B cell (primary cell): ENCODE data around the gene NCMAP. TPM values are rescaled to one million over a fixed set of nuclear protein-coding genes. Genes with fewer than 3 reads are reported as not detected.

ENCODE experiments used
- ATAC-seq: fragments of 200-7000 bp; cut with Tn5 transposase; one replicate; pipeline ENCODE4 v1.10.0; 2021; ENCODE audit warnings: low read depth, mild to moderate bottlenecking, moderate number of reproducible peaks, moderate library complexity
- CTCF ChIA-PET: fragments of 350-600 bp; sonication (Branson Sonifier 250); formaldehyde crosslinking; loops from one replicate; lab custom pipeline; 2021; ENCODE audit warnings: antibody characterized with exemption, inconsistent platforms; lab: Charles Lee
- POLR2A ChIA-PET: fragments of 350-600 bp; sonication (Branson Sonifier 250); formaldehyde crosslinking; loops from one replicate; lab custom pipeline; 2021; ENCODE audit warnings: antibody characterized with exemption; lab: Charles Lee
- DNase-seq: peaks from one replicate; pipeline ENCODE4 v3.0.0; 2013
- H2AFZ ChIP-seq: 2 replicates; pipeline ENCODE4 v1.6.1; 2012; ENCODE audit warnings: mild to moderate bottlenecking, low read depth, low read length; ENCODE audit not compliant: insufficient read depth, poor library complexity, severe bottlenecking
- H3K27ac ChIP-seq, 2 donors: 1 replicate in 1 of 2; 2 replicates in 1 of 2; pipeline ENCODE4 v1.5.1; 2012 to 2013; ENCODE audit warnings: low read length in 2 of 2, mild to moderate bottlenecking in 2 of 2, moderate library complexity in 1 of 2
- H3K27me3 ChIP-seq, 4 experiments: fragments of 200-600 bp in 1 of 4; sonication (generic) in 1 of 4; replicated peaks in 1 of 4; 1 replicate in 2 of 4; 2 replicates in 2 of 4; pipeline versions ENCODE4 v1.6.1 to v1.7.0; 2013 to 2016; ENCODE audit warnings: low read length in 3 of 4, mild to moderate bottlenecking in 2 of 4, mixed read lengths in 1 of 4, moderate library complexity in 1 of 4; ENCODE audit not compliant: insufficient read depth in 4 of 4, control insufficient read depth in 3 of 4; ENCODE audit errors: control extremely low read depth in 1 of 4
- H3K36me3 ChIP-seq, 2 experiments: replicated peaks in 1 of 2; 1 replicate in 1 of 2; 2 replicates in 1 of 2; pipeline versions ENCODE4 v1.6.1 to v1.7.1; 2013; ENCODE audit warnings: low read length in 1 of 2; ENCODE audit not compliant: insufficient read depth in 2 of 2, control insufficient read depth in 1 of 2; ENCODE audit errors: control extremely low read depth in 1 of 2, extremely low read depth in 1 of 2
- H3K4me1 ChIP-seq, 2 donors: fragments of 200-600 bp in 1 of 2; sonication (generic) in 1 of 2; 1 replicate in 1 of 2; 2 replicates in 1 of 2; pipeline versions ENCODE4 v1.5.1 to v1.6.1; 2013 to 2017; ENCODE audit warnings: low read length in 2 of 2; ENCODE audit not compliant: control insufficient read depth in 2 of 2, insufficient read depth in 2 of 2
- H3K4me2 ChIP-seq: replicated peaks from 2 replicates; pipeline ENCODE3; 2012; ENCODE audit warnings: mild to moderate bottlenecking, low read depth, low read length; ENCODE audit not compliant: poor library complexity, severe bottlenecking
- H3K4me3 ChIP-seq, 5 experiments: fragments of 200-600 bp in 1 of 5; sonication (generic) in 1 of 5; 1 replicate in 3 of 5; 2 replicates in 2 of 5; pipeline versions ENCODE4 v1.5.1 to v1.7.0; 2011 to 2016; ENCODE audit warnings: low read length in 4 of 5, mild to moderate bottlenecking in 4 of 5, low read depth in 2 of 5, control low read depth in 1 of 5, moderate library complexity in 1 of 5; ENCODE audit not compliant: insufficient read depth in 1 of 5; ENCODE audit errors: control extremely low read depth in 1 of 5, extremely low read depth in 1 of 5
- H3K79me2 ChIP-seq: fragments of 200-600 bp; sonication (generic); one replicate; pipeline ENCODE4 v1.6.0; 2016; ENCODE audit warnings: low read length; ENCODE audit not compliant: control insufficient read depth, insufficient read depth
- H3K9ac ChIP-seq: fragments of 200-600 bp; sonication (generic); 2 replicates; pipeline ENCODE4 v1.6.1; 2017; ENCODE audit warnings: mild to moderate bottlenecking, low read length, moderate library complexity
- H3K9me3 ChIP-seq, 3 donors: one replicate each; pipeline versions ENCODE4 v1.6.1 to v1.7.1; 2013; ENCODE audit warnings: low read length in 2 of 3; ENCODE audit not compliant: control insufficient read depth in 2 of 3, insufficient read depth in 1 of 3; ENCODE audit errors: control extremely low read depth in 1 of 3
- H4K20me1 ChIP-seq: 2 replicates; pipeline ENCODE4 v1.6.0; 2012; ENCODE audit warnings: mild to moderate bottlenecking, low read length; ENCODE audit not compliant: insufficient read depth, control insufficient read depth, poor library complexity, severe bottlenecking
- H3K27ac Mint-ChIP-seq: one replicate; pipeline ENCODE4 v1.8.0; 2021; ENCODE audit warnings: mixed read lengths
- H3K27me3 Mint-ChIP-seq: one replicate; pipeline ENCODE4 v1.8.0; 2021; ENCODE audit warnings: mixed read lengths
- H3K4me1 Mint-ChIP-seq: one replicate; pipeline ENCODE4 v1.8.0; 2021; ENCODE audit warnings: mixed read lengths
- H3K4me3 Mint-ChIP-seq: one replicate; pipeline ENCODE4 v1.8.0; 2021; ENCODE audit warnings: mixed read lengths
- H3K9me3 Mint-ChIP-seq: one replicate; pipeline ENCODE4 v1.8.0; 2022; ENCODE audit warnings: mixed read lengths; ENCODE audit not compliant: insufficient read depth
- EZH2 ChIP-seq: IDR thresholded peaks from 2 replicates; pipeline ENCODE4 v1.6.1; 2012; ENCODE audit warnings: borderline replicate concordance, low read depth, mild to moderate bottlenecking, moderate library complexity, low read length; ENCODE audit not compliant: insufficient read depth, poor library complexity, severe bottlenecking
- WGBS: methylation state at CpG from one replicate; pipeline ENCODE4 v1.1.5; 2013; ENCODE audit warnings: missing lambda C conversion rate; ENCODE audit not compliant: insufficient coverage; 5-methylcytosine and 5-hydroxymethylcytosine counted together
- intact Hi-C: fragments of 100-400 bp; cut with micrococcal nuclease; formaldehyde crosslinking; loops from one replicate; pipeline ENCODE4 v1.10.0; 2022
- polyA plus RNA-seq: library from polyadenylated mRNA; depleted of rRNA; stranded (reverse); fragments of >200 nt; gene quantifications from 2 replicates; pipeline ENCODE4 v1.2.3, GENCODE V29; 2012
- total RNA-seq, 2 donors: library from RNA; stranded (reverse); fragments of 120-200 nt in 1 of 2; gene quantifications; 1 replicate in 1 of 2; 2 replicates in 1 of 2; pipeline versions ENCODE4 v1.2.3 to v1.2.4, GENCODE V29; 2013 to 2022
- TF ChIP-seq, protein P1 (sequence below): fragments of 200-600 bp; IDR thresholded peaks from one replicate; pipeline ENCODE4 v1.8.0; 2022; ENCODE audit warnings: antibody characterized with exemption, mild to moderate bottlenecking

Gene NCMAP
- total and polyA plus RNA-seq, 2 donors (not counting 1 experiment from before 2014, with no cell fraction given), result not detected

DNA sequence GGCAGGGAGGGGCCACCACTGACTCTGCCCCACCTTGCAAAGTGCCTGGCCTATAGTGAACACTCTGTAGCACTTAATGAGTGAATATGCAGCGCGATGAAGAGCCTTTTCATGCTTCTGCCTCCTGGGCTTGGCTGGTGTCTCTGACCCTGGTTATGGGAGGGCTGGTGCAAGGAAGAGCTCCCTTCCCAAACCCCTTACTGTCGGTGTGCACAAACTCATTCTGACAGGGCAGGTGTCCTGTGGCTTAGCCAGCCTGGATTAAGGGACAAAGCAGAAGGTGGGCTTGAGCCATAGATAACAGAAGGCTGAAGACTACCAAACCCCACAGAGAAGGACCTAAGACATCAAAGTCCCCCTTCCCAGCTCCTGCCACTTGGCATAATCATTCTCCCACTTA is 2.0 kb upstream of the NCMAP start:
- no peak for TF ChIP-seq EZH2
- TF ChIP-seq, protein P1, sequence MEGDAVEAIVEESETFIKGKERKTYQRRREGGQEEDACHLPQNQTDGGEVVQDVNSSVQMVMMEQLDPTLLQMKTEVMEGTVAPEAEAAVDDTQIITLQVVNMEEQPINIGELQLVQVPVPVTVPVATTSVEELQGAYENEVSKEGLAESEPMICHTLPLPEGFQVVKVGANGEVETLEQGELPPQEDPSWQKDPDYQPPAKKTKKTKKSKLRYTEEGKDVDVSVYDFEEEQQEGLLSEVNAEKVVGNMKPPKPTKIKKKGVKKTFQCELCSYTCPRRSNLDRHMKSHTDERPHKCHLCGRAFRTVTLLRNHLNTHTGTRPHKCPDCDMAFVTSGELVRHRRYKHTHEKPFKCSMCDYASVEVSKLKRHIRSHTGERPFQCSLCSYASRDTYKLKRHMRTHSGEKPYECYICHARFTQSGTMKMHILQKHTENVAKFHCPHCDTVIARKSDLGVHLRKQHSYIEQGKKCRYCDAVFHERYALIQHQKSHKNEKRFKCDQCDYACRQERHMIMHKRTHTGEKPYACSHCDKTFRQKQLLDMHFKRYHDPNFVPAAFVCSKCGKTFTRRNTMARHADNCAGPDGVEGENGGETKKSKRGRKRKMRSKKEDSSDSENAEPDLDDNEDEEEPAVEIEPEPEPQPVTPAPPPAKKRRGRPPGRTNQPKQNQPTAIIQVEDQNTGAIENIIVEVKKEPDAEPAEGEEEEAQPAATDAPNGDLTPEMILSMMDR, result no peak
- no CpG with 5 or more reads among the region's 3 CpGs for WGBS
- intact Hi-C loops, result loop anchor here (2.0 kb wide), 1 partner anchor 13 kb away; no protein-coding TSS in a partner anchor
- CTCF ChIA-PET, result interaction anchor here (2.3 kb wide), 1 partner anchor 33 kb away, joined by 7 read pairs; no protein-coding TSS in a partner anchor
- no peak overlapping the region for H3K4me2 ChIP-seq
- H2AFZ ChIP-seq, result no peak overlapping the region
- no peak overlapping the region for H3K27ac ChIP-seq
- H3K9me3 ChIP-seq, result peaks cover 0 to 5% (median 0%) of the 10 kb centered on the region in 3 donors
- POLR2A ChIA-PET, result interaction anchor here (0.6 kb wide), 1 partner anchor 408 kb away, joined by 3 read pairs; no protein-coding TSS in a partner anchor
- no peak for DNase-seq
- peaks cover 15 to 18% of the 10 kb centered on the region in 2 donors for H3K4me1 ChIP-seq
- no peak overlapping the region for H3K4me3 ChIP-seq
- H3K9ac ChIP-seq, result no peak overlapping the region
- Mint-ChIP-seq H3K27ac (no peak overlapping the region), H3K4me3 (no peak overlapping the region), H3K9me3 (no peaks in the 10 kb centered on the region), H3K4me1 (peaks cover 20% of the 10 kb centered on the region), H3K27me3 (peaks cover 17% of the 10 kb centered on the region)
- H4K20me1 ChIP-seq, result no peaks in the 10 kb centered on the region
- no peaks in the 10 kb centered on the region for H3K79me2 ChIP-seq
- peaks cover 0 to 34% (median 9%) of the 10 kb centered on the region in 4 experiments for H3K27me3 ChIP-seq
- no peak for ATAC-seq
- no peaks in the 10 kb centered on the region for H3K36me3 ChIP-seq

DNA sequence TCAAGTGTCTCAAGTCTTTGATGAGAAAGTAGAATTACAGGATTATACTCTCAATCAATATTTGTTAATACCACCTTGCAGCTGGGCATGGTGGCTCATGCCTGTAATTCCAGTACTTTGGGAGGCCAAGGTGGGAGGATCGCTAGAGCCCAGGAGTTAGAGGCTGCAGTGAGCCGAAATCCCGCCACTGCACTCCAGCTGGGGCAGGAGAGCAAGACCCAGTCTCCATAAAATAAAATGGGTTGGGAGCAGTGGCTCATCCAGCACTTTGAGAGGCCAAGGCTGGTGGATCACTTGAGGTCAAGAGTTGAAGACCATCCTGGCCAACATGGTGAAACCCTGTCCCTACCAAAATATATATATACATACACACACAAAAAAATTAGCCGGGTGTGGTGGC is 1.2 kb upstream of the NCMAP start:
- H3K9me3 Mint-ChIP-seq, result no peaks in the 10 kb centered on the region
- WGBS, result 100% methylated on average over 1 of the region's 4 CpGs
- no peak overlapping the region for H3K4me3 Mint-ChIP-seq
- peaks cover 0 to 5% (median 0%) of the 10 kb centered on the region in 3 donors for H3K9me3 ChIP-seq
- ChIA-PET CTCF (interaction anchor here (1.1 to 2.3 kb wide), 2 partner anchors 19 to 32 kb away, joined by 3 to 7 read pairs; no protein-coding TSS in a partner anchor), POLR2A (no interaction called here)
- TF ChIP-seq, protein P1, result no peak
- TF ChIP-seq EZH2, result no peak
- no peak overlapping the region for H3K4me3 ChIP-seq
- H3K9ac ChIP-seq, result no peak overlapping the region
- no peak overlapping the region for H3K27ac Mint-ChIP-seq
- no peaks in the 10 kb centered on the region for H3K36me3 ChIP-seq
- H3K27me3 ChIP-seq, result peaks cover 0 to 34% (median 9%) of the 10 kb centered on the region in 4 experiments
- peaks cover 17% of the 10 kb centered on the region for H3K27me3 Mint-ChIP-seq
- H3K4me1 Mint-ChIP-seq, result peaks cover 19% of the 10 kb centered on the region
- no peak overlapping the region for H3K4me2 ChIP-seq
- intact Hi-C loops, result loop anchor here (2.0 kb wide), 1 partner anchor 14 kb away; no protein-coding TSS in a partner anchor
- H2AFZ ChIP-seq, result no peak overlapping the region
- no peaks in the 10 kb centered on the region for H3K79me2 ChIP-seq
- H3K27ac ChIP-seq, result no peak overlapping the region
- no peaks in the 10 kb centered on the region for H4K20me1 ChIP-seq
- DNase-seq, result no peak
- peaks cover 11 to 18% of the 10 kb centered on the region in 2 donors for H3K4me1 ChIP-seq
- ATAC-seq, result no peak
